HepG2 (cell line): ENCODE results near the gene BCLAF1. TPM values are rescaled to one million over a fixed set of nuclear protein-coding genes. Genes with fewer than 3 reads are reported as not detected.

Experiments used
- DR1 ChIP-seq: sonication (generic); formaldehyde crosslinking; IDR thresholded peaks from 2 replicates; pipeline ENCODE4 v1.8.0; 2021; ENCODE audit warnings: mild to moderate bottlenecking, missing genetic modification reagents, inconsistent platforms
- ERF ChIP-seq: IDR thresholded peaks from 2 replicates; pipeline ENCODE4 v1.6.1; 2018; ENCODE audit warnings: missing biosample characterization, missing genetic modification reagents
- GABPB1 ChIP-seq: IDR thresholded peaks from 2 replicates; pipeline ENCODE4 v1.6.1; 2016; ENCODE audit warnings: mild to moderate bottlenecking, missing genetic modification reagents, moderate library complexity, missing compliant biosample characterization
- GRHL1 ChIP-seq: sonication (generic); formaldehyde crosslinking; conservative IDR thresholded peaks from 2 replicates; pipeline ENCODE4 v1.8.0; 2022; ENCODE audit warnings: missing genetic modification reagents
- HOXA9 ChIP-seq: sonication (generic); formaldehyde crosslinking; IDR thresholded peaks from 2 replicates; pipeline ENCODE4 v1.8.1; 2022; ENCODE audit warnings: missing genetic modification reagents, mild to moderate bottlenecking, moderate library complexity, borderline replicate concordance
- MEIS1 ChIP-seq: sonication (generic); formaldehyde crosslinking; IDR thresholded peaks from 2 replicates; pipeline ENCODE4 v1.9.0; 2021; ENCODE audit warnings: mild to moderate bottlenecking, missing genetic modification reagents, moderate library complexity, borderline replicate concordance
- NCOA2 ChIP-seq: sonication (generic); formaldehyde crosslinking; IDR thresholded peaks from 2 replicates; pipeline ENCODE4 v1.8.0; 2022; ENCODE audit warnings: inconsistent platforms
- TIGD3 ChIP-seq: sonication (generic); formaldehyde crosslinking; IDR thresholded peaks from 2 replicates; pipeline ENCODE4 v1.5.1; 2020; ENCODE audit warnings: mild to moderate bottlenecking, missing genetic modification reagents, borderline replicate concordance
- U2AF2 ChIP-seq: fragments of 200-400 bp; formaldehyde crosslinking; IDR thresholded peaks from 2 replicates; pipeline ENCODE4 v1.6.1; 2017; ENCODE audit warnings: low read depth, mild to moderate bottlenecking, low read length
- ZBTB14 ChIP-seq: sonication (generic); formaldehyde crosslinking; IDR thresholded peaks from 2 replicates; pipeline ENCODE4 v1.4.0; 2020; ENCODE audit warnings: missing genetic modification reagents
- ZFP36L2 ChIP-seq: sonication (generic); formaldehyde crosslinking; IDR thresholded peaks from 2 replicates; pipeline ENCODE4 v1.4.0; 2020; ENCODE audit warnings: missing genetic modification reagents
- ZFP90 ChIP-seq: sonication (generic); formaldehyde crosslinking; IDR thresholded peaks from 2 replicates; pipeline ENCODE4 v1.8.0; 2022; ENCODE audit warnings: missing genetic modification reagents, mild to moderate bottlenecking, inconsistent platforms, borderline replicate concordance
- ZIK1 ChIP-seq: sonication (generic); formaldehyde crosslinking; IDR thresholded peaks from 2 replicates; pipeline ENCODE4 v1.5.0; 2020; ENCODE audit warnings: mild to moderate bottlenecking, low read depth, missing genetic modification reagents, borderline replicate concordance
- ZKSCAN8 ChIP-seq: IDR thresholded peaks from 2 replicates; pipeline ENCODE4 v1.6.1; 2016; ENCODE audit warnings: borderline replicate concordance, missing genetic modification reagents, missing compliant biosample characterization
- ZNF572 ChIP-seq: sonication (generic); formaldehyde crosslinking; IDR thresholded peaks from 2 replicates; pipeline ENCODE4 v1.5.1; 2020; ENCODE audit warnings: mild to moderate bottlenecking, missing genetic modification reagents
- ZNF7 ChIP-seq: IDR thresholded peaks from 2 replicates; pipeline ENCODE4 v1.6.1; 2016; ENCODE audit warnings: missing biosample characterization, missing genetic modification reagents
- ZNF768 ChIP-seq: sonication (generic); formaldehyde crosslinking; IDR thresholded peaks from 2 replicates; pipeline ENCODE4 v1.4.0; 2020; ENCODE audit warnings: missing genetic modification reagents
- ZNF775 ChIP-seq: sonication (generic); formaldehyde crosslinking; IDR thresholded peaks from 2 replicates; pipeline ENCODE4 v1.4.0; 2020; ENCODE audit warnings: missing genetic modification reagents, mild to moderate bottlenecking, moderate library complexity, borderline replicate concordance
- ZNF83 ChIP-seq: sonication (generic); formaldehyde crosslinking; IDR thresholded peaks from 2 replicates; pipeline ENCODE4 v1.4.0; 2020; ENCODE audit warnings: missing genetic modification reagents, mild to moderate bottlenecking, borderline replicate concordance
- polyA plus RNA-seq, 8 experiments: library from polyadenylated mRNA; depleted of rRNA in 3 of 8; stranded (reverse) in 7 of 8; unstranded in 1 of 8; fragments of >200 nt; fragmentation: Illumina TruSeq in 4 of 8; extraction: Trizol in 4 of 8; gene quantifications; 2 replicates each; pipeline versions ENCODE4 v1.2.1 to v1.2.3, GENCODE V29; 2011 to 2016; ENCODE audit warnings: low read depth in 4 of 8, missing spikeins in 1 of 8, mixed read lengths in 1 of 8; ENCODE audit not compliant: insufficient read depth in 1 of 8
- total RNA-seq, 5 experiments: library from RNA; depleted of rRNA; stranded (reverse); fragments of >200 nt; fragmentation: Illumina TruSeq; extraction: Trizol; gene quantifications; 2 replicates each; pipeline ENCODE4 v1.2.3, GENCODE V29; 2016; ENCODE audit warnings: low read depth in 1 of 5

Gene BCLAF1
- total and polyA plus RNA-seq, 2 of the 13 experiments (the other 11 are each of a cell fraction or from before 2014, with no cell fraction given): 55.3 to 292 TPM

- TF ChIP-seq ZBTB14 (peak; percentile 78), DR1 (CRISPR knock-in tag) (no peak), ZNF83 (CRISPR knock-in tag) (peak; percentile 94; the same call in 1 of the 2 replicates), ZFP90 (no peak), GABPB1 (peak; percentile 92), ZKSCAN8 (peak; percentile 82; the same call in 1 of the 2 replicates), MEIS1 (CRISPR knock-in tag) (peak; percentile 75; the same call in 1 of the 2 replicates), ZNF7 (CRISPR knock-in tag) (no peak), ZNF775 (no peak), ZIK1 (CRISPR knock-in tag) (0 out of 2 replicates have a peak, but pooled peaks have one; percentile 53), TIGD3 (no peak), ZNF768 (peak; percentile 41; the same call in 1 of the 2 replicates), ZFP36L2 (CRISPR knock-in tag) (no peak), ERF (CRISPR knock-in tag) (peak; percentile 88), NCOA2 (peak; percentile 66; the same call in 1 of the 2 replicates), GRHL1 (no peak), U2AF2 (no peak), ZNF572 (CRISPR knock-in tag) (peak; percentile 80; the same call in 1 of the 2 replicates), HOXA9 (no peak)
Measured at GRCh38 chr6:136249811-136250685, 39.6 kb downstream of the BCLAF1 start, which contains the start of gene MTFR2 (continued).
